Loucy (cell line): ENCODE results near the gene LRBA.

ENCODE experiments used
- H2AFZ ChIP-seq: fragments of 200-600 bp; sonication (generic); 2 replicates; pipeline ENCODE4 v1.6.0; 2016; ENCODE audit warnings: antibody characterized with exemption, mild to moderate bottlenecking, low read length, moderate library complexity
- H3F3A ChIP-seq: fragments of 200-600 bp; 2 replicates; pipeline ENCODE4 v1.6.0; 2016; ENCODE audit warnings: antibody characterized with exemption, low read depth, mild to moderate bottlenecking
- H3K27me3 ChIP-seq: fragments of 200-600 bp; sonication (generic); 2 replicates; pipeline ENCODE4 v1.6.1; 2014; ENCODE audit warnings: low read length, mild to moderate bottlenecking; ENCODE audit not compliant: insufficient read depth, poor library complexity, severe bottlenecking
- H3K36me3 ChIP-seq: fragments of 200-600 bp; sonication (generic); 2 replicates; pipeline ENCODE4 v1.6.1; 2016; ENCODE audit warnings: low read length; ENCODE audit not compliant: insufficient read depth
- H3K4me1 ChIP-seq: fragments of 200-600 bp; sonication (generic); 2 replicates; pipeline ENCODE4 v1.5.1; 2014; ENCODE audit warnings: low read length, mild to moderate bottlenecking; ENCODE audit not compliant: insufficient read depth, poor library complexity, severe bottlenecking
- H3K4me2 ChIP-seq: fragments of 200-600 bp; sonication (generic); 2 replicates; pipeline ENCODE4 v1.6.0; 2014; ENCODE audit warnings: antibody characterized with exemption, low read length, low read depth, mild to moderate bottlenecking; ENCODE audit not compliant: poor library complexity, severe bottlenecking
- H3K4me3 ChIP-seq: fragments of 200-600 bp; sonication (generic); 2 replicates; pipeline ENCODE4 v1.5.1; 2014; ENCODE audit warnings: low read length, mild to moderate bottlenecking, mixed read lengths; ENCODE audit not compliant: poor library complexity, severe bottlenecking
- H3K79me2 ChIP-seq: fragments of 200-600 bp; sonication (generic); 2 replicates; pipeline ENCODE4 v1.6.1; 2014; ENCODE audit warnings: low read length; ENCODE audit not compliant: insufficient read depth
- H3K9ac ChIP-seq: fragments of 200-600 bp; sonication (generic); 2 replicates; pipeline ENCODE4 v1.6.0; 2014; ENCODE audit warnings: mild to moderate bottlenecking, low read depth, low read length, moderate library complexity; ENCODE audit not compliant: poor library complexity, severe bottlenecking
- H3K9me2 ChIP-seq: fragments of 200-600 bp; sonication (generic); replicated peaks from 2 replicates; pipeline ENCODE4 v1.6.1; 2016; ENCODE audit warnings: low read depth, low read length, mixed read lengths
- H3K9me3 ChIP-seq: fragments of 200-600 bp; sonication (generic); 2 replicates; pipeline ENCODE4 v1.6.1; 2014; ENCODE audit warnings: mild to moderate bottlenecking, antibody characterized with exemption, low read length, low read depth; ENCODE audit not compliant: insufficient read depth
- H4K20me1 ChIP-seq: fragments of 200-600 bp; sonication (generic); 2 replicates; pipeline ENCODE4 v1.6.0; 2014; ENCODE audit warnings: antibody characterized with exemption, low read length, mild to moderate bottlenecking; ENCODE audit not compliant: insufficient read depth, poor library complexity, severe bottlenecking
- CTCF ChIP-seq: fragments of 200-600 bp; sonication (generic); conservative IDR thresholded peaks from 2 replicates; pipeline ENCODE4 v1.5.1; 2014; ENCODE audit warnings: mild to moderate bottlenecking, antibody characterized with exemption, low read length
- EZH2phosphoT487 ChIP-seq: fragments of 200-600 bp; IDR thresholded peaks from 2 replicates; pipeline ENCODE4 v1.6.1; 2018; ENCODE audit warnings: antibody characterized with exemption, mild to moderate bottlenecking, moderate library complexity, borderline replicate concordance

LRBA gene

GRCh38 chr4:151021637-151022334 is 6.7 kb upstream of the LRBA start:
- no peaks in the 10 kb centered on the region for H3K79me2 ChIP-seq
- no peaks in the 10 kb centered on the region for H3K9me2 ChIP-seq
- no peak overlapping the region for H3K9ac ChIP-seq

GRCh38 chr4:151015459-151016347 is 619 bp upstream of the LRBA start:
- Histone ChIP-seq H3K4me1 (peaks cover 22% of the 10 kb centered on the region), H3K4me3 (peak overlapping the region; percentile 96), H3K27me3 (no peaks in the 10 kb centered on the region), H4K20me1 (peaks cover 27% of the 10 kb centered on the region), H3K4me2 (peak overlapping the region; percentile 91), H3K79me2 (peaks cover 46% of the 10 kb centered on the region), H3K9me3 (no peaks in the 10 kb centered on the region), H3K9ac (peak overlapping the region; percentile 85), H2AFZ (peak overlapping the region; percentile 100), H3K9me2 (no peaks in the 10 kb centered on the region), H3K36me3 (no peaks in the 10 kb centered on the region), H3F3A (no peaks in the 10 kb centered on the region)
- TF ChIP-seq CTCF: no peak
- no peak for TF ChIP-seq EZH2phosphoT487

More at GRCh38 chr4:151021637-151022334, 6.7 kb upstream of the LRBA start:
- TF ChIP-seq CTCF (no peak), EZH2phosphoT487 (no peak)
- H3F3A ChIP-seq: no peaks in the 10 kb centered on the region
- H2AFZ ChIP-seq: no peak overlapping the region
- H3K27me3 ChIP-seq: no peaks in the 10 kb centered on the region
- no peaks in the 10 kb centered on the region for H4K20me1 ChIP-seq
- H3K4me2 ChIP-seq: no peak overlapping the region
- no peaks in the 10 kb centered on the region for H3K9me3 ChIP-seq
- H3K36me3 ChIP-seq: no peaks in the 10 kb centered on the region
- H3K4me1 ChIP-seq: no peaks in the 10 kb centered on the region
- no peak overlapping the region for H3K4me3 ChIP-seq

- Histone ChIP-seq H2AFZ (no peak overlapping the region), H3K9ac (peak overlapping the region; percentile 85), H3K4me2 (peak overlapping the region; percentile 91), H3K4me3 (peak overlapping the region; percentile 96), H3K79me2 (peaks cover 61% of the 10 kb centered on the region), H3K9me2 (no peaks in the 10 kb centered on the region), H3K36me3 (no peaks in the 10 kb centered on the region), H3K27me3 (no peaks in the 10 kb centered on the region), H4K20me1 (peaks cover 27% of the 10 kb centered on the region), H3K9me3 (no peaks in the 10 kb centered on the region), H3F3A (no peaks in the 10 kb centered on the region), H3K4me1 (peaks cover 22% of the 10 kb centered on the region)
- no peak for TF ChIP-seq EZH2phosphoT487
- no peak for TF ChIP-seq CTCF
Observed at GRCh38 chr4:151013944-151014343, 1.1 kb downstream of the LRBA start.
